GM12878 (cell line): ENCODE measurements around the gene RTF2. TPM values are rescaled to one million over a fixed set of nuclear protein-coding genes. Genes with fewer than 3 reads are reported as not detected.

Experiments used
- BCL11A ChIP-seq: IDR thresholded peaks from 2 replicates; pipeline ENCODE4 v1.6.1; 2011; ENCODE audit warnings: low read depth, low read length
- CBFB ChIP-seq: IDR thresholded peaks from 2 replicates; pipeline ENCODE4 v1.6.1; 2016; ENCODE audit warnings: antibody characterized with exemption, low read depth
- CBX3 ChIP-seq: fragments of 200-600 bp; sonication (generic); IDR thresholded peaks from 2 replicates; pipeline ENCODE4 v1.6.1; 2016; ENCODE audit warnings: low read depth, borderline replicate concordance
- CHD1 ChIP-seq: IDR thresholded peaks from 2 replicates; pipeline ENCODE4 v1.6.1; 2012; ENCODE audit warnings: low read depth, low read length, improper control_type of control experiment
- EP300 ChIP-seq, 2 experiments: fragments of 150-350 bp in 1 of 2; IDR thresholded peaks; 2 replicates each; pipeline ENCODE4 v1.6.1; 2011 to 2012; ENCODE audit warnings: low read depth in 2 of 2, low read length in 2 of 2, borderline replicate concordance in 1 of 2, improper control_type of control experiment in 1 of 2, inconsistent platforms in 1 of 2; ENCODE audit not compliant: control insufficient read depth in 1 of 2
- HDAC6 ChIP-seq: fragments of 200-600 bp; sonication (generic); IDR thresholded peaks from one replicate; pipeline ENCODE4 v1.8.0; 2017; ENCODE audit warnings: antibody characterized with exemption; ENCODE audit not compliant: unreplicated experiment
- MTA2 ChIP-seq: fragments of 450-650 bp; IDR thresholded peaks from 2 replicates; pipeline ENCODE4 v1.6.1; 2016; ENCODE audit warnings: low read depth, mild to moderate bottlenecking, moderate library complexity
- MYB ChIP-seq: fragments of 150-350 bp; IDR thresholded peaks from 2 replicates; pipeline ENCODE4 v1.6.1; 2014; ENCODE audit warnings: mild to moderate bottlenecking, low read depth, low read length, borderline replicate concordance
- NFIC ChIP-seq: IDR thresholded peaks from 2 replicates; pipeline ENCODE4 v1.6.1; 2012; ENCODE audit warnings: low read depth, mild to moderate bottlenecking, inconsistent platforms, low read length, moderate library complexity
- NFYB ChIP-seq: IDR thresholded peaks from 2 replicates; pipeline ENCODE4 v1.6.1; 2011; ENCODE audit warnings: low read depth, mild to moderate bottlenecking, low read length, improper control_type of control experiment, moderate library complexity; ENCODE audit not compliant: insufficient read depth
- NR2C1 ChIP-seq: fragments of 450-650 bp; IDR thresholded peaks from 2 replicates; pipeline ENCODE4 v1.6.1; 2017; ENCODE audit warnings: antibody characterized with exemption, mild to moderate bottlenecking, moderate library complexity
- POLR2AphosphoS5 ChIP-seq: IDR thresholded peaks from 2 replicates; pipeline ENCODE4 v1.6.1; 2011; ENCODE audit warnings: mild to moderate bottlenecking, low read length, inconsistent platforms
- POU2F2 ChIP-seq: IDR thresholded peaks from 3 replicates; pipeline ENCODE4 v1.6.1; 2011; ENCODE audit warnings: low read depth, mild to moderate bottlenecking, low read length, borderline replicate concordance
- SIX5 ChIP-seq: IDR thresholded peaks from 2 replicates; pipeline ENCODE4 v1.6.1; 2011; ENCODE audit warnings: mild to moderate bottlenecking, low read depth, low read length, moderate library complexity; ENCODE audit not compliant: severe bottlenecking
- SREBF1 ChIP-seq: IDR thresholded peaks from 2 replicates; pipeline ENCODE4 v1.6.1; 2012; ENCODE audit warnings: mild to moderate bottlenecking, low read length
- STAT1 ChIP-seq: fragments of 450-650 bp; conservative IDR thresholded peaks from 2 replicates; pipeline ENCODE4 v1.6.1; 2014; ENCODE audit warnings: antibody characterized with exemption, mild to moderate bottlenecking
- TAF1 ChIP-seq: IDR thresholded peaks from 2 replicates; pipeline ENCODE4 v1.6.1; 2011; ENCODE audit warnings: mild to moderate bottlenecking, low read depth, low read length, borderline replicate concordance
- ZBTB40 ChIP-seq: fragments of 450-650 bp; IDR thresholded peaks from 2 replicates; pipeline ENCODE4 v1.6.1; 2016; ENCODE audit warnings: mild to moderate bottlenecking, moderate library complexity, borderline replicate concordance
- ZNF274 ChIP-seq: IDR thresholded peaks from one replicate; pipeline ENCODE4 v1.8.0; 2011; ENCODE audit not compliant: insufficient read length, insufficient read depth
- ZNF622 ChIP-seq: fragments of 450-650 bp; IDR thresholded peaks from 2 replicates; pipeline ENCODE4 v1.6.1; 2017; ENCODE audit warnings: mild to moderate bottlenecking, inconsistent platforms
- ZSCAN29 ChIP-seq: fragments of 450-650 bp; IDR thresholded peaks from 2 replicates; pipeline ENCODE4 v1.6.1; 2017; ENCODE audit warnings: mild to moderate bottlenecking, moderate library complexity
- polyA plus RNA-seq, 11 experiments: library from polyadenylated mRNA; depleted of rRNA in 4 of 11; unstranded in 6 of 11; stranded (reverse) in 5 of 11; fragments of >200 nt; fragmentation: Nextera tagmentation in 4 of 11; fragmentation: Illumina TruSeq in 1 of 11; extraction: Ambion mirVana in 4 of 11; extraction: Trizol in 1 of 11; gene quantifications; 1 replicate in 1 of 11; 2 replicates in 10 of 11; pipeline versions ENCODE4 v1.2.1 to v1.2.3, GENCODE V29; 2011 to 2016; ENCODE audit warnings: inconsistent platforms in 2 of 11, missing spikeins in 2 of 11, low read depth in 1 of 11
- total RNA-seq, 4 experiments: library from RNA; depleted of rRNA in 3 of 4; stranded (reverse); fragments of >200 nt in 3 of 4; fragmentation: Illumina TruSeq in 1 of 4; extraction: Trizol in 1 of 4; gene quantifications; 2 replicates each; pipeline versions ENCODE4 v1.2.1 to v1.2.3, GENCODE V29; 2013 to 2021
- TF ChIP-seq, protein P1 (sequence below): fragments of 450-650 bp; conservative IDR thresholded peaks from 2 replicates; pipeline ENCODE4 v1.6.1; 2017; ENCODE audit warnings: mild to moderate bottlenecking, moderate library complexity
- TF ChIP-seq, protein P2 (sequence below): IDR thresholded peaks from 2 replicates; pipeline ENCODE4 v1.6.1; 2012; ENCODE audit warnings: low read length, inconsistent platforms

The RTF2 gene
- total and polyA plus RNA-seq, 10 of the 15 experiments (the other 5 are each of a cell fraction or from before 2014, with no cell fraction given) = 66.2 to 133 (median 82.9) TPM

DNA sequence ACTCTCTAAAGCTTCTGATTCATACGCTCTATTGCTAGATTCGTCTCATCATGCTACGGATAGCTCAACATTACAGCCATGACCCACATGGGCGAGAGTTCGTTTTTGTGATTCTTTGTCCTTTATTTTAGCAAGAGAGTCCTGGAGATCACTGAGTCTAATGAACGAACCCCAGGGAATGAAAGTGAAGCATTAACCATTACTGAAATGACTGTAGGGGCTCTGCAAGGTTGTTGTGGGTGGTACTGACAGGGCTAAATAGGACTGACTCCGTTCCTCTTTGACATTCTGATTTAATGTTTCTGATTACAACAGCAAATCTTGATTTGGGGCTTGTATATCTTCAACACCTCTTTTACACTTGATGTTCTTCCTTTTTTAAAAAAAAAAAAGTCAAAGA is 13.7 kb upstream of the RTF2 start (continued):
- TF ChIP-seq POLR2AphosphoS5 (no peak), EP300 (IDR thresholded peaks at IDR 0.05; ENCODE audit: borderline replicate concordance in 1 of 2, control insufficient read depth in 1 of 2, low read depth in 2 of 2, low read length in 2 of 2) (0 out of 4 replicates have a peak, but pooled peaks of 1 of the 2 experiments have one; percentile 21), CBX3 (no peak), TAF1 (peak; percentile 40; the same call in 1 of the 2 replicates), BCL11A (peak; percentile 85), ZNF622 (no peak), SREBF1 (no peak), STAT1 (no peak), SIX5 (no peak), CBFB (no peak), ZNF274 (no peak), MTA2 (peak; percentile 80), NFIC (0 out of 2 replicates have a peak, but pooled peaks have one; percentile 40), POU2F2 (no peak; the same call in 2 of the 3 replicates), HDAC6 (no peak), ZBTB40 (no peak), ZSCAN29 (no peak), MYB (no peak), CHD1 (no peak), NR2C1 (no peak), NFYB (no peak)
- TF ChIP-seq, protein P1, sequence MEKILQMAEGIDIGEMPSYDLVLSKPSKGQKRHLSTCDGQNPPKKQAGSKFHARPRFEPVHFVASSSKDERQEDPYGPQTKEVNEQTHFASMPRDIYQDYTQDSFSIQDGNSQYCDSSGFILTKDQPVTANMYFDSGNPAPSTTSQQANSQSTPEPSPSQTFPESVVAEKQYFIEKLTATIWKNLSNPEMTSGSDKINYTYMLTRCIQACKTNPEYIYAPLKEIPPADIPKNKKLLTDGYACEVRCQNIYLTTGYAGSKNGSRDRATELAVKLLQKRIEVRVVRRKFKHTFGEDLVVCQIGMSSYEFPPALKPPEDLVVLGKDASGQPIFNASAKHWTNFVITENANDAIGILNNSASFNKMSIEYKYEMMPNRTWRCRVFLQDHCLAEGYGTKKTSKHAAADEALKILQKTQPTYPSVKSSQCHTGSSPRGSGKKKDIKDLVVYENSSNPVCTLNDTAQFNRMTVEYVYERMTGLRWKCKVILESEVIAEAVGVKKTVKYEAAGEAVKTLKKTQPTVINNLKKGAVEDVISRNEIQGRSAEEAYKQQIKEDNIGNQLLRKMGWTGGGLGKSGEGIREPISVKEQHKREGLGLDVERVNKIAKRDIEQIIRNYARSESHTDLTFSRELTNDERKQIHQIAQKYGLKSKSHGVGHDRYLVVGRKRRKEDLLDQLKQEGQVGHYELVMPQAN = no peak
- TF ChIP-seq, protein P2, sequence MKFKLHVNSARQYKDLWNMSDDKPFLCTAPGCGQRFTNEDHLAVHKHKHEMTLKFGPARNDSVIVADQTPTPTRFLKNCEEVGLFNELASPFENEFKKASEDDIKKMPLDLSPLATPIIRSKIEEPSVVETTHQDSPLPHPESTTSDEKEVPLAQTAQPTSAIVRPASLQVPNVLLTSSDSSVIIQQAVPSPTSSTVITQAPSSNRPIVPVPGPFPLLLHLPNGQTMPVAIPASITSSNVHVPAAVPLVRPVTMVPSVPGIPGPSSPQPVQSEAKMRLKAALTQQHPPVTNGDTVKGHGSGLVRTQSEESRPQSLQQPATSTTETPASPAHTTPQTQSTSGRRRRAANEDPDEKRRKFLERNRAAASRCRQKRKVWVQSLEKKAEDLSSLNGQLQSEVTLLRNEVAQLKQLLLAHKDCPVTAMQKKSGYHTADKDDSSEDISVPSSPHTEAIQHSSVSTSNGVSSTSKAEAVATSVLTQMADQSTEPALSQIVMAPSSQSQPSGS = 0 out of 2 replicates have a peak, but pooled peaks have one; percentile 29
